NK-92 (cell line): ENCODE results near the gene ME1.
"Not testable (repeated sequence)": the region's sequence is repeated elsewhere in the genome, so short reads cannot be mapped to it uniquely, and the experiment has no call there.

Experiments used
- DNase-seq: peaks from one replicate; lab custom pipeline; 2025; ENCODE audit not compliant: unreplicated experiment; lab: John Stamatoyannopoulos, UW

Gene ME1

GRCh38 chr6:83432636-83433035, 1.8 kb upstream of the ME1 start:
- no peak for DNase-seq

DNA sequence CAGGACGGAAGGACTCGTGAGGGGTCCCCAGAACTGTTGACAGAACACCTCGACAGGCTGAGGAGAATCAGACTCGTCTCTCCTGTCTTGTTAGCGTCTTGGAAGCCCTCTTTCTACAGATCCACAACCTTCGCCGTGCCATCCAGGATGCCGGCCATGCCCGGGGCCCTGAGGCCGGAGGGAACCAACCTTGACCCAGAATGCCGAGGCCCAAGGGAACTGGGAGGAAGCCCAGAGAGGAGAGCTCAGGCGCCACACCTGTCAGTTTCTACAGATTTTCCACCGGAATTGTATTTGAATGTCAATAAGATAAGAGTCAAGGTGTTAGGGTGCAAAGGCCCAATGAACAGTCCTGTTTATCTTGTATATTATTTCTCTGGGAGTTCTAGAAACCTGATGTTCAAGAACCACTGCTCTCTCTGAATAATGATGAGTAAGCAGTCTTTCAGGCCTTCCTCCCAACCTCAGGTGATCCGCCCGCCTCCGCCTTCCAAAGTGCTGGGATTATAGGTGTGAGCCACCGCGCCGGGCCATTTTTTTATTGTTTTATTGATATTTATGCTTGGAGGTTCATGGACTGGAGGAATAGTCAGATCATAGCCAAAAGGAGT, 799 bp upstream of the ME1 start:
- DNase-seq, result no peak

GRCh38 chr6:83429857-83430610, 817 bp downstream of the ME1 start:
- DNase-seq, result no peak

- no peak for DNase-seq
These were observed 1.6 kb downstream of the ME1 start for GRCh38 chr6:83429269-83429668.

DNA sequence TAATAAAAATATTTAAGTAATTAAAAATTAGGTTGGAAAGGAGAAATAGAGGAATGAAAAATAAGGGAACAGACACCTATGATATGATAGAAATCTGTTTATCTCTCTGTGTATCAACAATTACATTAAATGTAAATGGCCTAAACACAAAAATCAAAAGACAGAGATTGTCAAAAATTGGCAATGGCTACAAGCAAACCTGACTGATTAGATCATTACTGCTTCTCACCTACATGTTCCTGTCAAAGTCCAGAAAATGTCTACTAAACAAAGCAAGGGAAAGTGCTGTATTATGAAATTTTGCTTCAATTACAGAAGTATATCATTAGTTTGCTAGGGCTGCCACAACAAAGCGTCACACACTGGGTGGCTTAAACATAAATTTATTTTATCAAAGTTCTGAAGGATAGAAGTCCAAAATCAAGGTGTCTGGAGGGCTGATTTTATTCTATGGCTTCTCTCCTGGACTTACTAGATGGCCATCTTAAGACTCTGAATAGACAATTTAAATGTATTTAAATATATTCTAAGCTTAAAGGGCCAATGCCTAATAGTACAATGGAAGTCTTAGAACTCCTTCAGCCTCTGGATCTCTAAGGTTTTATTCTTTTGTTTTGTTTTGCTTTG, 6.3 kb downstream of the ME1 start:
- no peak for DNase-seq

- DNase-seq, result no peak
These were observed 12.8 kb downstream of the ME1 start for GRCh38 chr6:83417880-83418663.

- DNase-seq, result no peak
These were observed 17.8 kb downstream of the ME1 start for GRCh38 chr6:83413068-83413467.

DNA sequence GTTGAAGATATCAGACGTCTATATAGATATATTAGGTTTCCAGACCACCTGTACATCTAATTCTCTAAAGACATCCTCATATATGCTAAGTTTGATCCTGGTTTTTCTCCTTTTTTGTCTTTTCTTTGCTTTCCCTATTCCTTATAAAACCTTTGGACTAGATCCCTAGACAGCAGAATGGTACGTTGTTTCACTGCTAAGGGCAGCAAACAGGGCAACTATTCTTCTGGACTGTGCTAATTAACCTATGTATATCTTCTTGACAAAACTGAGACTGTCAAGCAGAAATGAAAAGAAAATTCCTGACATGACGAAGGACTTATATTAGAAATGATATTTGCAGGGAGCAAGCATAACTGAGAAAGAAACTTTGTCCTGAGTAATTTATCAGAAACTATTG, 19.1 kb downstream of the ME1 start:
- DNase-seq, result no peak

GRCh38 chr6:83403191-83403590, 27.7 kb downstream of the ME1 start:
- no peak for DNase-seq

GRCh38 chr6:83389606-83390005, 41.2 kb downstream of the ME1 start:
- DNase-seq, result no peak

DNA sequence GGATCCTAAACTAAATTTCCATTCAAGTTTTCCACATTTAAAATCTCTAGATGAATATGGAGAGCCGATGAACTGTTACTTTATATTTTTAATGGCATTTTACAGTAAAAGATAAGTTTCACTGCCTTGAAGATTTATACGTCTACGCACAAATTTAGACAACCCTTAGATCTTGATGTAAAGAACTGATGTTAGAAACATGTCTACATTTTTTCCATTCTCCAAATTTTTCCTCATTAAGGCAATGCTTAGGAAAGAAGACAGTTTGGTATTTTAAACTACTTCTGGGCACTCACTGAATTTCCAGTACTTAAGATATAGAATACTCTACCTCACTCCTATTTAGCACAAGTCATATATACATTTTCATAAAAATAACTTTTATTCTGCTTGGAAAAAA, 45.4 kb downstream of the ME1 start:
- no peak for DNase-seq

DNA sequence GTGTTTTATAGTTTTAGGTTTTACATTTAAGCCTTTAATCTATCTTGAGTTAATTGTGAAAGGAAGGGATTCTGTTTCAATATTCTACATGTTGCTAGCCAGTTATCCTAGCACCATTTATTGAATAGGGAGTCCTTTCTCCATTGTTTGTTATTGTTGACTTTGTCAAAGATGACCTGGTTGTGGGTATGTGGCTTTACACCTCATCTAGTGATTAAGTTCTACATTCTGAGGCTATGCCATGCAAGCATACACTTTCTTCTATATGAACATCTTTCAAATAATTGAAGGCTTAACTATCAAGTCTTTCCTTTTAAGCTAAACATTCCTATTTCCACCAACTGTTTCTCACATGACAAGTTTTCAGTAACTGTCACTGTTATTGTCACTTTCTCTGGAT, 46.1 kb downstream of the ME1 start:
- DNase-seq, result no peak

DNA sequence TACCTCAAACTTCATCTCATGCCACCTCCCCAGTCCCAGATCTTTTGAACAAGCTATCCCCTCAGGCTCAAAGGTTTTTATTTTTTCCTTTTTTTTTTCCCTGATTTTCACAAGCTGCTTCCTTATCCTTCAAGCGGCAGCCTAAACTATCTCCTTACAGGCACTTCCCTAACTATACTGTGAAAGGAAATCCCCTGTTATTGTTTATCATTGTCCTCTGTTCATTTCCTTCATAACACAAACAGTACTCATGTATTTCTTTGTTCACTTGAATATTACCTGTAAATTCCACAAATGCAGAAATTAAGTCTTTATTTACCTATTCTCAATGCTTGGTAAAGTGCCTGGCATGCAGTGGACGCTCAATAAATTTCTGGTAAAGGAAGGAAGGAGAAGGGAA, 48.9 kb downstream of the ME1 start:
- no peak for DNase-seq

GRCh38 chr6:83378621-83379388, 52.0 kb downstream of the ME1 start:
- DNase-seq, result no peak

GRCh38 chr6:83371423-83371822, 59.4 kb downstream of the ME1 start:
- DNase-seq, result no peak

- no peak for DNase-seq
These were observed 60.3 kb downstream of the ME1 start for GRCh38 chr6:83370567-83370966.

- DNase-seq, result no peak
These were observed 61.2 kb downstream of the ME1 start for GRCh38 chr6:83369692-83370091.

DNA sequence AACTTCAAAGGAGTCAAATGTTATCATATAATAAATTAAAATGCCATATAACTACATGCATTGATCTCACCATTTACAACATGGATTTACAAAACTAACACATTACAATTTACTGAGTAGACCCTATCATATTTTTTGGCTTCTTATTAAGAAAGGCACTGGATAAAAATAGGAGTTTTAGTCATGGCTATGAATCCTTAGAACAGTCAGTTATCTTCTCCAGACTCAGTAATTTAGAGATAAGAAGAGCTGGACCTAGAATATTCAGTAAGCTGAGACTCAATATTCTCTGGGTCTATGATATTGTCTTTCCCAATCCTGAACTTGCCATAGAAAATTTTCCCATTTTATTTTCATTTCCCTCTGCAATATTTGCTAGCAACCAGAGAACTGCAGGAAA, 62.3 kb downstream of the ME1 start:
- no peak for DNase-seq

- DNase-seq, result no peak
These were observed 63.7 kb downstream of the ME1 start for GRCh38 chr6:83367104-83367503.

DNA sequence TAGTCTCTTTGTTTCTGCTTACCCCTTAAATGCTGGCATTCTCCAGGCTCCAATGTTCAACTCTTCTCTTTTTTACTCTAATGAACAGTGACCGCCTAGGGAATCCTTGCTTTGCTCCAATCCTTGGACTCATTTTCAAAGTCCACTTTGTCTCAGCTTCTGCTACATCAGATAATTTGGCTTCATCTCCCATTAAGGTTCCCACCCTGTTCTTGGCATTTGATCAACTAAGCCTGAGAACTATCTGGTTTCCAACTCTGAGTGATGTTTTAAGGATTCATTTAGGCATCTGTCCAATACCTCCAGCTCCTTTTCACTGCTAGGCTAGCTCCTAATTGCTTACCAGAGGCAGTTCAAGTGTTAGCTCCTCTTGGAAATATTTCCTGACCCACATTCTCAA, 64.9 kb downstream of the ME1 start:
- DNase-seq, result no peak

DNA sequence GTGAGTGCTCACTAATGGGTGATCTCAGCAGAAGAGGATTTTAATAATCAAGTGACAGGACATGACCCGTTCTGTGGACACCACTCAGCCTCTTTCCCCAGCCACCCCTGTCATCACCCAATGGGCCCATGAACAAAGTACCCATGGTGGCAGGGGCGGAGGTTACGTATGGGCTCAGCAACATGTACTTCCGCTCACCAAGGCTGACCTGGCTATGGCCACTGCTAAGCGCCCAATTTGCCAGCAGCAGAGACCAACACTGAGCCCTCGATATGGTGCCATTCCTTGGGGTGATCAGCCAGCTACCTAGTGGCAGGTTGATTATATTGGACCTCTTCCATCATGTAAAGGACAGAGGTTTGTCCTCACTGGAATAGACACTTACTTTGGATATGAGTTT, 68.5 kb downstream of the ME1 start:
- DNase-seq, result not testable (repeated sequence)
